HG02840 (cell line): ENCODE measurements around the gene SLC35F5.
"Not testable (repeated sequence)": the region's sequence is repeated elsewhere in the genome, so short reads cannot be mapped to it uniquely, and the experiment has no call there.

Experiments used
- ATAC-seq: cut with Tn5 transposase; IDR thresholded peaks from one replicate; pipeline ENCODE4 v1.9.1; 2021; ENCODE audit warnings: mild to moderate bottlenecking, moderate library complexity, moderate number of reproducible peaks; ENCODE audit not compliant: unreplicated experiment, low FRiP score

Gene SLC35F5, protein sequence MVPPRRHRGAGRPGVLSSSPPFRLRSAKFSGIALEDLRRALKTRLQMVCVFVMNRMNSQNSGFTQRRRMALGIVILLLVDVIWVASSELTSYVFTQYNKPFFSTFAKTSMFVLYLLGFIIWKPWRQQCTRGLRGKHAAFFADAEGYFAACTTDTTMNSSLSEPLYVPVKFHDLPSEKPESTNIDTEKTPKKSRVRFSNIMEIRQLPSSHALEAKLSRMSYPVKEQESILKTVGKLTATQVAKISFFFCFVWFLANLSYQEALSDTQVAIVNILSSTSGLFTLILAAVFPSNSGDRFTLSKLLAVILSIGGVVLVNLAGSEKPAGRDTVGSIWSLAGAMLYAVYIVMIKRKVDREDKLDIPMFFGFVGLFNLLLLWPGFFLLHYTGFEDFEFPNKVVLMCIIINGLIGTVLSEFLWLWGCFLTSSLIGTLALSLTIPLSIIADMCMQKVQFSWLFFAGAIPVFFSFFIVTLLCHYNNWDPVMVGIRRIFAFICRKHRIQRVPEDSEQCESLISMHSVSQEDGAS

DNA sequence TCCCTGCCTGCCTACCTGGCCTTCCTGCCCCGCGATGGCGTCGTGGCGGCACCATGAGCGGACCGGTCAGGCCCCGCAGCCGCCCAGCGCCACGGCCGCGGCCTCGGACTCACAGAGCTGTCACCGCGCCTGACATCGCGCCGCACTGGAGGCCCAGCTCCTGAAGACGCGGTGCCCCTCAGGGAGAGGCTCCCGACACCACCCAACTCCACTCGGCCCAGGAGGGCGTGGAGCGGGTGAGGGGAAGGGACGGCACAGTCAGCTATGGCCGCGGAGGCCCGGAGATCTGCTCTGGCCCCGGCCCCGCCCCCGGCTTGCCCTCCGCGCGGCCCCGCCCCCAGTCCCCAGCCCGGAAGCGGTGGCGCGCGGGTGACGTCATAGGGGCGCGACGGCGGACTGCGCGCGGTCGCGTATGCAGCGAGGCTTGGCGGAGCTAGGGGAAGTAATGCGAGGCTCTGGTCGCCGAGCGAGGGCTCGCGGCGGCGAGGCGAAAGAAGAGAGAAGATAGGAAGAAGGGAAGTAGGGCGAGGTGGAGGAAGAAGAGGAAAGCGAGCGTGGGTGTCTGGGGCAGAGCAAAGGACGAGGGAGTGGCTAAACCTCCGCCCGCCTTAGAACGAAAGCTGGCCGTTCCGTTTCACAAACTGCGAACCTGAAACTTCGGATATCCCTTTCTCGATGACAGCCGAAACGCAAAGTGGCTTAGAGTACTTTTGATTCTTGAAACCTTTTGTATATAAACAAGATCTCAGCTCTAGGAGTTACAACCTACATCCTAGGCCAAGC lies at the start of gene SLC35F5:
Gene SLC35F5 (minus strand): TSS at position 288 of the 783 bp plus-strand sequence. CDS start 233 bp downstream, at position 55.
- peak; percentile 96 for ATAC-seq

DNA sequence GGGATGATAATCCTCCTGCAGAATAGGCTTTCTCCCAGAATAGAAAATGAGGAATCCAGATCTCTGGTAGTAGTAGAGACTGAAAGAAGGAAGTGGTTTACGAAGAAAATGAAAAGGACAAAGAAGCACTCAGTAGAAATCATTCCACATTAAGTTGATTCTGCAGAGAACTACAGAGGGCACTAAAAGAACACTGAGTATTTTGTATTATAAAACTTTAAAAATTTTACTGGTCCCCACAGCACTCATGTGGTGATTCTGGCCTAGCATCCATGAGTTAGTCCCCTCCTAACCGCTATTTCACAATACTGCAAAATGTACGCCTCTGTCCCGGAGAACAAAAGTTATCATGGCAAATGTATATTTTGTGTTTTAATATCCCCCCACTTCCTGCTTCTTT lies 42.9 kb upstream of the SLC35F5 start:
- ATAC-seq = no peak

DNA sequence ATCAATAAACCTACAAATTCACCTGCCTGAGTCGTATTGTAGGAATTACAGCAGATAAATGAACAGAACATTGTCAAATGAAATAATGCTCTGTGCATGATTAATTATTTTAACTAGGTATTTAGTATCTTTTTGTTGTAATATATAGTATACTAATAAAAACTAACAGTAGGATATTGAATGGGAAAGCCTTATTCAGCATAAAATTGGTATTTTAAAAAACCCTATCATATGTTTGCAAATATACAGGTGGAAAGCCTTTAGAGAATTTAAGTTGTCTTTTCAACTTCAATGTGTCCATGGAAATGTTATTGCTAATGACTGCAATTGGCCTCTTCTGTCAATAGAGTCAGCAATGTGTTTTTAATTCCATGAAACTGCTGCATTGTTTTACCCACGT lies 40.8 kb upstream of the SLC35F5 start:
- no peak for ATAC-seq

DNA sequence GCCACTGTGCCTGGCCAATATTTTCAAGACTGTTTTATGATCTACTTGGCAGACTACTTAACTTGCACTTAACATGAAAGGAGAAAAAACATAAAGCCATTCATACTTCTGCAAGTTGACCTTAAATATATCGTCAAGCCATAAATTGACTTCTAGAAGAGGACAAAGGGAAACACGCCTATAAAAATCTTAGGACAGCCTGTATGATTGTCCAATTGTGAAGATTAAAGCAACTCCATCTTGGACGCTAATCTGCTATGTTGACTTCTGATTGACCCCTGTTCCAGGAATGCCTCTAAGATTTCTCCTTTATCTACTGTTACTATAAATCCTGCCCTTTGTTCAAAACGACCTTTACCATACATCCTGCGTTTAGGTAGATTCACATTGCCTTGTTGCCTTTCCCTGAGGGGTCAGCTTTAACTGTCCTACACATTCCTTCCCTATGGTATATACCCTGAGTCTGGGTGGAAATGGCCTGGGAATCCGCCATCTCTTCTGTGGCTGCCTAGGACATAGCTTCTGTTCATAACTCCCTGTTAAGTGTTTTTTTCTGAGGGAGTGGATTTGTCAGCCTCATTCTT lies 40.2 kb upstream of the SLC35F5 start:
- ATAC-seq = no peak

DNA sequence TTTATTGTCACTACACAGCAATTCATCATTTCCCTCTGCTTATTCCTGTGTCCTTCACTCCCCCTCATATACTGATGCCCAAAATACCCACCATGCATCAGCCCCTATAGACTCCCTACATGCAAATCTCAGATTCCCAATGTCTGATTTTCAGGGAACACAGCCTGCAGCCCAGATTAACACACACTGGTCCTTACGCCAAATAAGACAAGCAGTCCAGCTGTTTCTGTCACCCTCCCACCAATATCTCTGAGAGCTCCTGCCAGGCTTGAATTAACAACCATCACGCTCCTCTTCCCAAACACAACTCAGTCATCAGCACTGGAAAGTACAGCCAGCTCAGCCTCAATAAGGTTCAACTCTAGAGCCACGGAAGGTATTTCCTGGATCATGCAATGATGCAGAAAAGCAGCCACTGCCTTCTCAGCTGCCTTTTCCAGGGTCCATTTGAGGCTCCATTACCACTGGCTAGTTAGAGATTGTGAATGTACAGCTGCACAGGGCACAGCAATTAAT lies 39.0 kb upstream of the SLC35F5 start:
- ATAC-seq = no peak

DNA sequence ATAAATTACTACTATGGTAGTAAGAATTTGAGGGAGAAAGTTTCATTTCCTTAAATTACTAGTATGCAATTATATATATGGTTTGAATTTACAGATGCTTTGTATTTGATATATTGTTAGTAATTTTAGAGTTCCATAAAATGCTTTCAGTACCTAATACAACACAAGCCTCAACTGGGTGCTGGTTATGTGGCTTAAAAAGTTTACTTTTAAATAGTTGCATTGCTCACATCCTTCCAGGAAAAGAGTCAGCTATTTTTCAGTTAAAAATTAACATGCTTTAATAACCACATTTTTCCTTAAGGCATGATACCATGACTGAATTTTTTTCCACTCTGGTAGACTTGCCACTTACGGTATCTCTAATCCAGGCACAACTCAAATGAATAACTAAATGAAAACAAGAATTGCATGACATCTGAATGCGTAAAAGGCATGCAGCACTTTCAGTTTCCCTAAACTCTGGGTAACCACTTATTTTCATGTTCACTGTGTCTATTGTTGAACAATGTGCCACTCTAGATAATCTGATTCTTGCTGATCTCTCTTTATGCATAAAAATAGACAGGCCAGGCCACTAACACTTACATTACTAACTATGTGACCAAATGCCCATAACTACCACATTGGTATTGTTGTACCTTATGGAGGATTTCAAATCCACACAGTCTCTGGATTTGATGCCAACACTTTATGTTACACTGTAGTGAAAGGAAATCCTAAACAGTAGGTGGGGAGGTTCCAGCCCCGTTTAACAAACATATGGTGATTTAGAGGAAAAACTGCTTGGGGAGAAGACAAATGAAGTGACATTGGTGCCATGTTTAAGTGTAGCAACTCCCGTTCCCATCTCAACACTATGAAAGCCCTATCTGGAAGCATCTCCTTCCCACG lies 35.5 kb upstream of the SLC35F5 start:
- peak; percentile 79 for ATAC-seq

DNA sequence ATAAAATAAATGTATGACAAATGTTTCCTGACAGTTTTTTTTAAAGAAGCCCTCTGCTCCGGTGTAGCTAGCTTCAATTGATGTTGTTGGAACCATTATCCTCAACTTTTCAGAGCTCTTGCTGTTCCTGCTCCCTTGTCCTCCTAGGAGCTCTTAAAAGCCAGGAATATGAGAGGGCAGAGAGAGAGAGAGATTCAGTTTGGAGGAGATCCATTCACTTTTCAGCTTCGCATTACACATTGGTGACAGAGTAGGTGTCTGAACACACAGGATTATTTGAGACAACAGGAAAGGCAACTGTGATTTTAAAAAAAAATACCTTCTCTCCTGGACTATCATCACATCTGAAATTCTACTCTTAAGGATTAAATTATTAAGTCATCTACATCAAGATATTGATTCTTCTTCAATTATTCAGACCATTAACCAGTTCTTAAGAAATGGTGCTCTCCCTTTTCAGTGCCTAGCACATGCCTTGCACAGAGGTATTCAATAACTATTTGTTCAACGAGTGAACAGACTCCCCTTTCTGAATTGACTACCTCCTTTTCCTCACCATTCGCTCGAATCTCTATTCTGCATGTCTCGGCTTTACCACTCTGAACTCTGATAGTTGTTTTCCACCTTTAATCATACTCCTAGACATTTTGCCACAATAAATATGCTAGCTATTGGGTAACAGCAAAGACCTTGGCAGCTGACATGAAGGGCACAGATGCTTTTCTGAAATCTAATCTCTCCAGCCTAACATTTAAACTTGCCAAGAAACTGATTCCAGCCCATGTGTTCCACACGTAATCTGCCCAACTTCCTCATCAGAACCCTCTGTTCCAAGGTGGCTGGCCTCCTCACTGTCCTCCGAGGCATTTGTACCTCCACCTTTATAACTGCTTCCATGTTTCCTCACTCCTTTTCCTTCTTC lies 28.6 kb upstream of the SLC35F5 start:
- no peak for ATAC-seq

DNA sequence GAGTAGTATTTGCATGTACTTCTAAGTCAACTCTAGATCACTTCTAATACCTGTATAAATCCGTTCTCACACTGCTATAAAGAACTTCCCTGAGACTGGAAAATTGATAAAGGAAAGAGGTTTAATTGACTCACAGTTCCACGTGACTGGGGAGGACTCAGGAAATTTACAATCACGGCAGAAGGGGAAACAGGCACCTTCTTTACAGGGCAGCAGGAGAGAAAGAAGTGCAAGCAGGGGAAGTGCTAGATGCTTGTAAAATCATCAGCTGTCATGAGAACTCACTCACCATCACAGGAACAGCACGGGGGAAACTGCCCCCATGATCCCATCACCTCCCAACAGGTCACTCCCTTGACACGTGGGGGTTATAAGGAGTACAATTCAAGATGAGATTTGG lies 24.0 kb upstream of the SLC35F5 start:
- no peak for ATAC-seq

DNA sequence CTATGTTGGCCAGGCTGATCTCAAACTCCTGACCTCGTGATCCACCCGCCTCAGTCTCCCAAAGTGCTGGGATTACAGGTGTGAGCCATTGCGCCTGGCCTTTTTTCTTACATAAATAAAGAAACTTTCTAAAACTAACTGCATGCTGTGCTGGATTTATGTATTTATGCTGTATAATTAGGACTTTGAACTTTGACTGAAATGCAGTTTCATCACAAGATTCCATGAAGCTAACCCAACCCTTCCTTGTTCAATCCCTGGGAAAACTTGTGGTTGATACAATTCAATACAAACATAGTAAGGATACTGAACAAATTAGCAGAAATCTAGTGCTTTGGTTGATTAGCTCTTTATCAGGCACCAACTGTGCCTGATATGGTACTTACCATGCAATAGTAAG lies 20.9 kb upstream of the SLC35F5 start:
- ATAC-seq = no peak

DNA sequence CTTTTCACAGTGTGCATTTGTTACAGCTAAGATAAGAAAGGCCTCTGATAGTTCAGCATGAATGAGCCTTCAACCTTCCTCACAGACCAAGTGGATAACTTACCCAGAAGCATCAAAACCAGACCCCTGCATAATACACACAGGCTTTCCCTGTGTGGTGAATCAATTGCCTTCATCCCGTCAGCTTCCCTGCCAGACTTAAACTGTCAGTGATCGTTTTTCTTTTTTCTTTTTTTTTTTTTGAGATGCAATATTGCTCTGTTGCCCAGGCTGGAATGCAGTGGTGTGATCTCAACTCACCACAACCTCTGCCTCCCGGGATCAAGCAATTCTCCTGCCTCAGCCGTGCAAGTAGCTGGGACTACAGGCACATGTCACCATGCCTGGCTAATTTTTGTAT lies 20.5 kb upstream of the SLC35F5 start:
- no peak for ATAC-seq

DNA sequence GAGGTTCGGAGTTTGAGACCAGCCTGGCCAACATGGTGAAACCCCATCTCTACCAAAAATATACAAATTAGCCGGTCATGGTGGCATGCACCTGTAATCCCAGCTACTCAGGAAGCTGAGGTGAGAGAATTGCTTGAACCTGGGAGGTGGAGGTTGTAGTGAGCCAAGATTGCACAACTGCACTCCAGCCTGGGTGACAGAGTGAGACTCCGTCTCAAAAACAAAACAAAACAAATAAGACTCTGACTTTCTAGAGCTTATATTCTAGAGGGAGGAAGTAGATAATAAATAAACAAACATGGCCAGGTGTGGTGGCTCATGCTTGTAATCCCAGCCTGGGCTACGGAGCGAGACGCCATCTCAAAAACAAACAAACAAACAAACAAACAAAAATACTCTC lies 18.2 kb upstream of the SLC35F5 start:
- ATAC-seq = not testable (repeated sequence)

DNA sequence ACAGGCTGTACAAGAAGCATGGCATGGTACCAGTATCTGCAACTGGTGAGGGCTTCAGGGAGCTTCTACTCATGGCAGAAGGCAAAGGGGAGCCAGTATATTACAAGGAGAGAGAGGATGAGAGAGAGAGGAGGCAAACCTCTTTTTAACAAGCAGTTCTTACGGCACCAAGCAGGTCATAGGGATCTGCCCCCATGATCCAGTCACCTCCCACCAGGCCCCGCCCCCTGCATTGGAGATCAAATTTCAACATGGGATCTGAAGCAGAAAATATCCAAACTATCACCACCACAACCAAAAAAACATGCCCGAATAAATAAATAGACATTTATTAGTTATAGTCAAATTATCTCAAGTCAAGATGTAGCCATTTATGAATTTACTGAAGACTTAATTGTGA lies 14.5 kb upstream of the SLC35F5 start:
- ATAC-seq = no peak

DNA sequence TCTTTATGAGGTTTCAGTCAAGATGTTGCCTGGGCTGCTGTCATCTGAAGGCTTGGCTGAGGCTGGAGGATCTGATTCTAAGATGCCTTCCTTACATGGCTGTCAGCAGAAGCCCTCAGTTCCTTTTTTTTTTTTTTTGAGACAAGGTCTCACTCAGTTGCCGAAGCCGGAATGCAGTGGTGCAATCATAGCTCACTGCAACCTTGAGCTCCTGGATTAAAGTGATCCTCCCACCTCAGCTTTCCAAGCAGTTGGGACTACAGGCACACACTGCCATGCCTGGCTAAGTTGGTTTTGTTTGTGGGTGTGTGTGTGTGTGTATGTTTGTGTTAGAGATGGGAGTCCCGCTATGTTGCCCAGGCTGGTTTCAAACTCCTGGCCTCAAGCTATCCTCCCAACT lies 13.1 kb upstream of the SLC35F5 start:
- no peak for ATAC-seq

DNA sequence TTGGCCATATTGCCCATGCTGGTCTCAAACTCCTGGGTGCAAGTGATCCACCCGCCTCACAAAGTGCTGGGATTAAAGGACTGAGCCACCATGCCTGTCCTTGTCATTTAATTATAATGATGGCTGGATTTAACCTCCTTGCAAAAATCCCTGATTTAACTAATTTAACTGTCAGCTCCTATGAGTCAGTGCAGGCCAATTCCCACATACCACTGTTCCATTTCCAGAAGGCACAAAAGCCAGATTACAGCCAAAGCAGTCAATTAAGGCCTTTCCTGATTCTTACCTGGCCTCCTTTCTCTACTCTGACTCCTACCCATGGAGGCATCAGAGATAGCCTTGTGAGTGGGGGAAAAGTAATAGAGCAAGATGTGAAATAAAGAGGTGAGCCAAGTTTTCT lies 12.3 kb upstream of the SLC35F5 start:
- ATAC-seq = no peak

DNA sequence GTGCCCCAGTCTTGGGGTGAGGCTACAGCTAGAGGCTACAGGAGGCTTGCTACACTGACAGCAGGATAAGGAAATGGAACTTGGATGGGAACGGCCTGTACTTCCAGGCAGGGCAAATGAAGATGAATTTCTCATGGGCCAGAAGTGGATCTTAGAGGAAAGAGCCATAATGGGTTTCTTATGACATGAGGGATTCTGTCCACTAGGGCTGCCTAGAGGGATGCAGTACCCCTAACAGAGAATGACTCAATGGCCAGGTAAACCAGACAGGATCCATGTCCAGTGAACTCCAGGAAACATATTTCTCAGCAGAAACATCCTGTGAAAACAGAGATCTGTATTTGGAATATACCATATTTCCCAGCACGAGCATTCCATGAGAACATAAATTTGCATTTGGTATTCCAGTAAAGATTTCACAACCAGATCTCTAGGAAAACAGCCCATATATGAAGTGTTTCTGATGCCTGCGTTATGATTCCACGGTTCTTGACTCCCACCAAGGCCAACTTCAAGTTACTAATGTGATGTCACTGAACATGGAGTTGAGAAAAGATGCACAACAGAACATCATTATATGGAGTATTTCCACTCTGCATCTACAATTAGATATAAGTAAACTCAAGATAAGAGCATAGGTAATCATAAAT lies 11.5 kb upstream of the SLC35F5 start:
- ATAC-seq = no peak

DNA sequence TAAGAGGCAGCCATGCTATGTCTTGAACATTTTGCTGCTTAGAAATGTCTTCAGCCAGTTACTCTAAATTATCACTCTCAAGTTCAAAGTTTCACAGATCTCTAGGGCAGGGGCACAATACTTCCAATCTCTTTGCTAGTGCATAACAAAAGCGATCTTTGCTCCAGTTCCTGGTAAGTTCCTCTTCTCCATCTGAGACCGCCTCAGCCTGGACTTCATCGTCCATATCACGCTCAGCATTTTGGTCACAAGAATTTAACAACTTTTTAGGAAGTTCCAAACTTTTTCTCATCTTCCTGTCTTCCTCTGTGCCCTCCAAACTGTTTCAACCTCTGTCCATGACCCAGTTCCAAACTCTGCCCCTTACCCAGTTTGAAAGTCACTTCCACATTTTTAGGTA lies 8.8 kb upstream of the SLC35F5 start:
- ATAC-seq = no peak

DNA sequence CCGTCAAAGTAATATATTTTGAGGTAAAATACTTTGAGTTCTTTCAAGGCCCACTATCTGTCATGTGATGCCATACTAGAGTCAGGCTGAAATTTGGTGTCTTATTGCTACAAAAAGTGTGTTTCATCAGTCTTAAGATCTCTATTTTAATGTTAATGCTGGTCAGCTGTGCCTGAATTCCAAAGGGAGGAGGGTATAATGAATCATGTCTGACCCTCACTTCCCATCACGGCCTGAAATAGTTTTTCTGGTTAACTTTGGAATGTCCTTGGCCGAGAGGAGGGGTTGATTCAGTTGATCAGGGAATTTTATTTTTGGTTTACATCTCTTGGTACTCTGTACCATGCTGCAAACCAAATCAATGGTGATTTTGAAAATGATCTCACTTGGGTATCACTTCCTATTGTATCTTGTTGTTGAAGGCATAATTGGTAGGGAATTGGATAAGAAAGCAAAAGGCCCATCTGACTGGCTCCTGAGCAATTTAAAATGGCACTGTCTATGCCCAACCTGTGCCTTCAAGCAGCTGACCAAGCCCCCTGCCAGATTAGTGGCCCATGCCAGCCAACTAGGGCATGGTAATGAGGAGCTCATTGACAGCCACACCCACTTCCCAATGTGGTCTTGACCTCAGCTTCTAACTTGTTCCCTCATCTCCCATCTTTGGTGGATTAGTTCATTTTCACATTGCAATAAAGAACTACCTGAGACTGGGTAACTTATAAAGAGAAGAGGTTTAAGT lies 6.1 kb upstream of the SLC35F5 start:
- no peak for ATAC-seq

DNA sequence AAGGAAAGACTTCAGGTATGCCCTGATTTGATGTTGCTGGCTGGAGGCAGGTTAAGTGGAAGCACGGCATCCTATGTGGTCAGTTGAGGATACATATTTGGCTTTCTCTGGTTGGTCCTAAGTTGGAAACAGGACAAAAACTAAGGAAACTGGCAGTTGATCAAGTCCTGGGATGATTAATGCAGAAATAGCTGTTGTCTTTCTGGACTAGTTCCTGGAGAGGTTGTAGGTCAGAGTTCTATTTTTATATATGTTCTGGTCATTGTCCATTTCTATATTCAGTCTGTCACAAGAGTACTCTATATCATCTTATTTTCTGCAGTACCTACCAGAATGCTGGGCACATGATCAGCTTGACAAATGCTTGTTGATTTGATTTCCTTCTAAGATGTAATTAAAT lies 4.0 kb upstream of the SLC35F5 start:
- ATAC-seq = no peak
